ENCODE data around the gene ERMAP. TPM values are rescaled to one million over a fixed set of nuclear protein-coding genes. Genes with fewer than 3 reads are reported as not detected.

The ERMAP gene
- total and polyA plus RNA-seq, 10 of the 15 experiments (the other 5 are each of a cell fraction or from before 2014, with no cell fraction given) = 1.4 to 6.8 (median 4.1) TPM

GRCh38 chr1:42773420-42773819 is 43.5 kb upstream of the ERMAP start:
- H3K9me3 ChIP-seq (replicated peaks; ENCODE audit: control insufficient read depth, insufficient read depth, low read length) = no peaks in the 10 kb centered on the region
- no TSS peak for BruUV-seq (replicated peaks)
- H3K4me1 ChIP-seq (ENCODE audit: control insufficient read depth, insufficient read depth, low read length) = no peaks in the 10 kb centered on the region; the same call in 1 of the 2 replicates
- no peak overlapping the region for H2AFZ ChIP-seq (ENCODE audit: control insufficient read depth, low read depth, low read length)
- in situ Hi-C loops (cut with MboI) = no loop called here
- TF ChIP-seq ZNF217 (IDR thresholded peaks at IDR 0.05) = no peak
- RAD21 ChIA-PET (ENCODE audit: unreplicated experiment) = interaction anchor here (2.5 kb wide), 1 partner anchor 301 kb away, joined by 13 read pairs; no protein-coding TSS in a partner anchor
- H3K27ac ChIP-seq (ENCODE audit: control insufficient read depth, insufficient read depth) = no peak overlapping the region
- H3K4me2 ChIP-seq (ENCODE audit: control insufficient read depth, insufficient read depth) = no peak overlapping the region
- peaks cover 22% of the 10 kb centered on the region for H3K79me2 ChIP-seq (ENCODE audit: control insufficient read depth, insufficient read depth, low read length)
- no peaks in the 10 kb centered on the region for H3K27me3 ChIP-seq (replicated peaks in 1 of 2; ENCODE audit: control insufficient read depth in 2 of 2, insufficient read depth in 2 of 2, low read length in 1 of 2)
- H3K4me3 ChIP-seq = no peak overlapping the region
- FAIRE-seq (no peak), ATAC-seq (no peak), DNase-seq (ENCODE audit: low read depth, low spot score) (no peak)
- peaks cover 10 to 28% of the 10 kb centered on the region in 2 experiments for H3K36me3 ChIP-seq (ENCODE audit: control insufficient read depth in 2 of 2, insufficient read depth in 2 of 2, low read length in 1 of 2)
- CTCF ChIA-PET = interaction anchor here (1.2 to 2.4 kb wide), 2 partner anchors 140 to 300 kb away, joined by 4 to 15 read pairs; no protein-coding TSS in a partner anchor
- SMC1A ChIA-PET (ENCODE audit: uncharacterized antibody, unreplicated experiment) = no interaction called here
- H4K20me1 ChIP-seq (ENCODE audit: control insufficient read depth, insufficient read depth) = no peaks in the 10 kb centered on the region
- intact Hi-C loops (cut with micrococcal nuclease; ENCODE audit: unreplicated experiment) = no loop called here
- no peak overlapping the region for H3K9ac ChIP-seq (ENCODE audit: control insufficient read depth, insufficient read depth, low read length)
- 71% methylated on average over 2 of the region's 2 CpGs for WGBS (ENCODE audit: insufficient coverage, insufficient replicate concordance, low lambda C conversion rate, missing lambda C conversion rate)
- POLR2A ChIA-PET = interaction anchor here (0.5 to 0.6 kb wide), 2 partner anchors 9 to 59 kb away, joined by 4 to 5 read pairs; no protein-coding TSS in a partner anchor

- no TSS peak for BruUV-seq (replicated peaks)
- Histone ChIP-seq H3K79me2 (ENCODE audit: control insufficient read depth, insufficient read depth, low read length) (peaks cover 9% of the 10 kb centered on the region), H3K4me2 (ENCODE audit: control insufficient read depth, insufficient read depth) (no peak overlapping the region), H3K27me3 (replicated peaks in 1 of 2; ENCODE audit: control insufficient read depth in 2 of 2, insufficient read depth in 2 of 2, low read length in 1 of 2) (no peaks in the 10 kb centered on the region), H3K36me3 (ENCODE audit: control insufficient read depth in 2 of 2, insufficient read depth in 2 of 2, low read length in 1 of 2) (peaks cover 10 to 28% of the 10 kb centered on the region in 2 experiments), H3K4me3 (no peak overlapping the region), H3K4me1 (ENCODE audit: control insufficient read depth, insufficient read depth, low read length) (peaks cover 5% of the 10 kb centered on the region; the same call in 1 of the 2 replicates), H4K20me1 (ENCODE audit: control insufficient read depth, insufficient read depth) (no peaks in the 10 kb centered on the region), H3K27ac (ENCODE audit: control insufficient read depth, insufficient read depth) (no peak overlapping the region), H3K9ac (ENCODE audit: control insufficient read depth, insufficient read depth, low read length) (no peak overlapping the region), H2AFZ (ENCODE audit: control insufficient read depth, low read depth, low read length) (no peak overlapping the region), H3K9me3 (replicated peaks; ENCODE audit: control insufficient read depth, insufficient read depth, low read length) (no peaks in the 10 kb centered on the region)
- CTCF ChIA-PET = interaction anchor here (2.4 kb wide), 1 partner anchor 299 kb away, joined by 15 read pairs; no protein-coding TSS in a partner anchor
- no peak for DNase-seq (ENCODE audit: low read depth, low spot score)
- 87% methylated on average over 5 of the region's 5 CpGs for WGBS (ENCODE audit: insufficient coverage, insufficient replicate concordance, low lambda C conversion rate, missing lambda C conversion rate)
- intact Hi-C loops (cut with micrococcal nuclease; ENCODE audit: unreplicated experiment) = no loop called here
- TF ChIP-seq POLR2AphosphoS5 (IDR thresholded peaks at IDR 0.05; ENCODE audit: low read length) = no peak
- TF ChIP-seq RUNX3 (IDR thresholded peaks at IDR 0.05; ENCODE audit: low read length) = no peak
- no peak for TF ChIP-seq IRF4 (IDR thresholded peaks at IDR 0.05; ENCODE audit: low read depth, low read length)
- no peak for ATAC-seq
- POLR2A ChIA-PET = no interaction called here
- in situ Hi-C loops (cut with MboI) = no loop called here
- no peak for FAIRE-seq
- SMC1A ChIA-PET (ENCODE audit: uncharacterized antibody, unreplicated experiment) = interaction anchor here (0.6 to 5.6 kb wide), 3 partner anchors 138 to 299 kb away, joined by 3 to 35 read pairs (median 4); no protein-coding TSS in a partner anchor
- RAD21 ChIA-PET (ENCODE audit: unreplicated experiment) = interaction anchor here (2.5 kb wide), 1 partner anchor 299 kb away, joined by 13 read pairs; no protein-coding TSS in a partner anchor
These were observed 41.9 kb upstream of the ERMAP start for GRCh38 chr1:42774928-42775526.
